K562 (cell line): Measurements from ENCODE around the gene TAS1R3. TPM values are rescaled to one million over a fixed set of nuclear protein-coding genes. Genes with fewer than 3 reads are reported as not detected.

Source experiments
- GTF2A2 ChIP-seq: IDR thresholded peaks from 2 replicates; pipeline ENCODE4 v1.6.1; 2016; ENCODE audit warnings: mild to moderate bottlenecking, missing genetic modification characterization, missing compliant biosample characterization
- NR2C2 ChIP-seq, 2 experiments: fragments of 200-800 bp in 1 of 2; sonication (Bioruptor generic) in 1 of 2; sonication (generic) in 1 of 2; formaldehyde crosslinking in 1 of 2; IDR thresholded peaks; 2 replicates each; pipeline versions ENCODE4 v1.6.1 to v1.8.0; 2016 to 2022; ENCODE audit warnings: mild to moderate bottlenecking in 1 of 2, missing compliant biosample characterization in 1 of 2, missing genetic modification characterization in 1 of 2, missing genetic modification reagents in 1 of 2
- RCOR1 ChIP-seq, 2 experiments: IDR thresholded peaks; 2 replicates each; pipeline ENCODE4 v1.6.1; 2012; ENCODE audit warnings: low read depth in 2 of 2, low read length in 2 of 2, borderline replicate concordance in 1 of 2, improper control_type of control experiment in 1 of 2
- SMARCB1 ChIP-seq: IDR thresholded peaks from 2 replicates; pipeline ENCODE4 v1.6.1; 2011; ENCODE audit warnings: improper control_type of control experiment, low read depth; ENCODE audit not compliant: insufficient read length
- TFE3 ChIP-seq: fragments of 450-650 bp; formaldehyde crosslinking; IDR thresholded peaks from 2 replicates; pipeline ENCODE4 v1.4.0; 2020; ENCODE audit warnings: mild to moderate bottlenecking, mixed read lengths
- ZC3H4 ChIP-seq: sonication (generic); formaldehyde crosslinking; IDR thresholded peaks from 2 replicates; pipeline ENCODE4 v1.9.0; 2021; ENCODE audit warnings: missing genetic modification reagents, borderline replicate concordance
- ZNF165 ChIP-seq: fragments of 250-450 bp; sonication (Bioruptor Pico); IDR thresholded peaks from 2 replicates; pipeline ENCODE4 v1.4.0; 2020; ENCODE audit warnings: borderline replicate concordance
- microRNA-seq: library from miRNA; unstranded; fragments of <30 nt; microRNA quantifications from one replicate; pipeline ENCODE4, GENCODE V29; 2018; ENCODE audit warnings: borderline microRNAs expressed
- polyA plus RNA-seq, 8 experiments: library from polyadenylated mRNA; depleted of rRNA in 4 of 8; stranded (reverse) in 5 of 8; unstranded in 3 of 8; fragments of >200 nt; fragmentation: Nextera tagmentation in 2 of 8; fragmentation: Illumina TruSeq in 1 of 8; extraction: Ambion mirVana in 2 of 8; extraction: Trizol in 1 of 8; gene quantifications; 2 replicates each; pipeline versions ENCODE4 v1.2.1 to v1.2.3, GENCODE V29; 2011 to 2014; ENCODE audit warnings: inconsistent platforms in 1 of 8, missing spikeins in 1 of 8
- small RNA-seq: library from RNA; depleted of rRNA; stranded (forward); fragments of <200 nt; gene quantifications from one replicate; pipeline ENCODE3, GENCODE V24; 2014
- total RNA-seq, 7 experiments: library from RNA; depleted of rRNA in 6 of 7; stranded (reverse); fragments of >200 nt in 6 of 7; fragmentation: Illumina TruSeq in 2 of 7; extraction: Trizol in 2 of 7; gene quantifications; 2 replicates each; pipeline versions ENCODE4 v1.2.1 to v1.2.3, GENCODE V29; 2011 to 2021; ENCODE audit warnings: low replicate concordance in 1 of 7

Gene TAS1R3
- total and polyA plus RNA-seq, 9 of the 15 experiments (the other 6 are each of a cell fraction or from before 2014, with no cell fraction given) = 0.07 to 0.13 TPM; not detected in 7

GRCh38 chr1:1381294-1381693, 50.2 kb downstream of the TAS1R3 start (continued):
- no peak for TF ChIP-seq ZC3H4
- TF ChIP-seq ZNF165 (CRISPR knock-in tag) = no peak
- no peak for TF ChIP-seq SMARCB1
- TF ChIP-seq RCOR1 (IDR thresholded peaks at IDR 0.05; ENCODE audit: borderline replicate concordance in 1 of 2, low read depth in 2 of 2, low read length in 2 of 2) = no peak
- TF ChIP-seq GTF2A2 (tag) = no peak
- no peak for TF ChIP-seq NR2C2 (CRISPR knock-in tag; IDR thresholded peaks at IDR 0.05)
- no peak for TF ChIP-seq NR2C2 (tag; IDR thresholded peaks at IDR 0.05)
- no peak for TF ChIP-seq TFE3
- TF ChIP-seq, all 486 proteins: peak for 0

Small RNAs within 50 kb of the gene (microRNA-seq; reads per million reads assigned to microRNA genes)
- gene MIR6726 = 0.46 reads per million
- gene MIR6727 = not detected
- 0.27 reads per million for gene MIR6808

Small RNAs within 50 kb of the gene (small RNA-seq; reads per million reads assigned to genes)
- gene MIR6726 = 0.11 reads per million

Other genes with a start within 250 kb of the TAS1R3 start
Only the 7 nearest of the 25 such genes appear.
- gene ACAP3, start 23.4 kb upstream of the TAS1R3 start, total RNA-seq (2014; rRNA removed) = 29.6 and 33.3 TPM in 2 replicates
- gene ACAP3, start 23.4 kb upstream of the TAS1R3 start, total RNA-seq (2014; rRNA removed; fragmentation: Illumina TruSeq; extraction: Trizol) = 1.9 and 3.5 TPM in 2 replicates
- 14.0 and 15.2 TPM in 2 replicates for gene ACAP3, start 23.4 kb upstream of the TAS1R3 start, total RNA-seq (2015; rRNA removed; fragmentation: Illumina TruSeq; extraction: Trizol)
- 44.1 and 49.0 TPM in 2 replicates for gene ACAP3, start 23.4 kb upstream of the TAS1R3 start, total RNA-seq (2021)
- 12.0 and 27.1 TPM in 2 replicates for gene ACAP3, start 23.4 kb upstream of the TAS1R3 start, polyA plus RNA-seq (2011; rRNA removed)
- gene ACAP3, start 23.4 kb upstream of the TAS1R3 start, polyA plus RNA-seq (2014; fragmentation: Illumina TruSeq; extraction: Trizol) = 7.2 and 11.8 TPM in 2 replicates
- gene ACAP3, start 23.4 kb upstream of the TAS1R3 start, polyA plus RNA-seq (2014; fragmentation: Nextera tagmentation; extraction: Ambion mirVana) = under 1 TPM; 0.01 to 0.06 TPM
- gene ACAP3, start 23.4 kb upstream of the TAS1R3 start, polyA plus RNA-seq (2014; rRNA removed) = 43.8 and 44.8 TPM in 2 replicates
- 86.9 and 103 TPM in 2 replicates for gene PUSL1, start 22.7 kb upstream of the TAS1R3 start, total RNA-seq (2014; rRNA removed)
- gene PUSL1, start 22.7 kb upstream of the TAS1R3 start, total RNA-seq (2014; rRNA removed; fragmentation: Illumina TruSeq; extraction: Trizol) = 5.6 and 7.0 TPM in 2 replicates
- gene PUSL1, start 22.7 kb upstream of the TAS1R3 start, total RNA-seq (2015; rRNA removed; fragmentation: Illumina TruSeq; extraction: Trizol) = 29.7 and 31.4 TPM in 2 replicates
- gene PUSL1, start 22.7 kb upstream of the TAS1R3 start, total RNA-seq (2021) = 80.1 and 83.0 TPM in 2 replicates
- 13.6 and 22.4 TPM in 2 replicates for gene PUSL1, start 22.7 kb upstream of the TAS1R3 start, polyA plus RNA-seq (2011; rRNA removed)
- gene PUSL1, start 22.7 kb upstream of the TAS1R3 start, polyA plus RNA-seq (2014; fragmentation: Illumina TruSeq; extraction: Trizol) = 10.5 and 25.1 TPM in 2 replicates
- 1 to 10 TPM in 1 of 2 experiments, under 1 TPM in 1; 0.62 to 1.7 TPM for gene PUSL1, start 22.7 kb upstream of the TAS1R3 start, polyA plus RNA-seq (2014; fragmentation: Nextera tagmentation; extraction: Ambion mirVana)
- 68.5 and 76.0 TPM in 2 replicates for gene PUSL1, start 22.7 kb upstream of the TAS1R3 start, polyA plus RNA-seq (2014; rRNA removed)
- 151 and 179 TPM in 2 replicates for gene INTS11, start 6.6 kb upstream of the TAS1R3 start, total RNA-seq (2014; rRNA removed)
- gene INTS11, start 6.6 kb upstream of the TAS1R3 start, total RNA-seq (2014; rRNA removed; fragmentation: Illumina TruSeq; extraction: Trizol) = 62.1 and 77.4 TPM in 2 replicates
- gene INTS11, start 6.6 kb upstream of the TAS1R3 start, total RNA-seq (2015; rRNA removed; fragmentation: Illumina TruSeq; extraction: Trizol) = 85.4 and 88.8 TPM in 2 replicates
- gene INTS11, start 6.6 kb upstream of the TAS1R3 start, total RNA-seq (2021) = 153 and 164 TPM in 2 replicates
- gene INTS11, start 6.6 kb upstream of the TAS1R3 start, polyA plus RNA-seq (2011; rRNA removed) = 110 and 164 TPM in 2 replicates
- gene INTS11, start 6.6 kb upstream of the TAS1R3 start, polyA plus RNA-seq (2014; fragmentation: Illumina TruSeq; extraction: Trizol) = 143 and 151 TPM in 2 replicates
- 10 to 100 TPM in 1 of 2 experiments, 1 to 10 TPM in 1; 3.6 to 11.8 TPM for gene INTS11, start 6.6 kb upstream of the TAS1R3 start, polyA plus RNA-seq (2014; fragmentation: Nextera tagmentation; extraction: Ambion mirVana)
- 183 TPM in 2 replicates for gene INTS11, start 6.6 kb upstream of the TAS1R3 start, polyA plus RNA-seq (2014; rRNA removed)
- gene CPTP, start 6.5 kb upstream of the TAS1R3 start, total RNA-seq (2014; rRNA removed) = 21.6 and 33.4 TPM in 2 replicates
- 3.0 and 3.5 TPM in 2 replicates for gene CPTP, start 6.5 kb upstream of the TAS1R3 start, total RNA-seq (2014; rRNA removed; fragmentation: Illumina TruSeq; extraction: Trizol)
- 8.4 and 10.1 TPM in 2 replicates for gene CPTP, start 6.5 kb upstream of the TAS1R3 start, total RNA-seq (2015; rRNA removed; fragmentation: Illumina TruSeq; extraction: Trizol)
- 25.4 and 25.8 TPM in 2 replicates for gene CPTP, start 6.5 kb upstream of the TAS1R3 start, total RNA-seq (2021)
- 3.5 and 5.7 TPM in 2 replicates for gene CPTP, start 6.5 kb upstream of the TAS1R3 start, polyA plus RNA-seq (2011; rRNA removed)
- 2.7 and 9.1 TPM in 2 replicates for gene CPTP, start 6.5 kb upstream of the TAS1R3 start, polyA plus RNA-seq (2014; fragmentation: Illumina TruSeq; extraction: Trizol)
- under 1 TPM; 0.11 to 0.20 TPM for gene CPTP, start 6.5 kb upstream of the TAS1R3 start, polyA plus RNA-seq (2014; fragmentation: Nextera tagmentation; extraction: Ambion mirVana)
- gene CPTP, start 6.5 kb upstream of the TAS1R3 start, polyA plus RNA-seq (2014; rRNA removed) = 12.4 and 12.9 TPM in 2 replicates
- gene DVL1, start 18.1 kb downstream of the TAS1R3 start, total RNA-seq (2014; rRNA removed) = 135 and 143 TPM in 2 replicates
- 3.5 and 6.3 TPM in 2 replicates for gene DVL1, start 18.1 kb downstream of the TAS1R3 start, total RNA-seq (2014; rRNA removed; fragmentation: Illumina TruSeq; extraction: Trizol)
- 50.9 and 51.7 TPM in 2 replicates for gene DVL1, start 18.1 kb downstream of the TAS1R3 start, total RNA-seq (2015; rRNA removed; fragmentation: Illumina TruSeq; extraction: Trizol)
- 106 and 118 TPM in 2 replicates for gene DVL1, start 18.1 kb downstream of the TAS1R3 start, total RNA-seq (2021)
- gene DVL1, start 18.1 kb downstream of the TAS1R3 start, polyA plus RNA-seq (2011; rRNA removed) = 24.3 and 42.1 TPM in 2 replicates
- gene DVL1, start 18.1 kb downstream of the TAS1R3 start, polyA plus RNA-seq (2014; fragmentation: Illumina TruSeq; extraction: Trizol) = 13.9 and 43.4 TPM in 2 replicates
- gene DVL1, start 18.1 kb downstream of the TAS1R3 start, polyA plus RNA-seq (2014; fragmentation: Nextera tagmentation; extraction: Ambion mirVana) = under 1 TPM; 0.62 to 0.63 TPM
- gene DVL1, start 18.1 kb downstream of the TAS1R3 start, polyA plus RNA-seq (2014; rRNA removed) = 119 and 136 TPM in 2 replicates
- 7.3 and 12.4 TPM in 2 replicates for gene MXRA8, start 27.3 kb downstream of the TAS1R3 start, total RNA-seq (2014; rRNA removed)
- gene MXRA8, start 27.3 kb downstream of the TAS1R3 start, total RNA-seq (2014; rRNA removed; fragmentation: Illumina TruSeq; extraction: Trizol) = 2.1 and 2.7 TPM in 2 replicates
- 4.8 and 5.5 TPM in 2 replicates for gene MXRA8, start 27.3 kb downstream of the TAS1R3 start, total RNA-seq (2015; rRNA removed; fragmentation: Illumina TruSeq; extraction: Trizol)
- gene MXRA8, start 27.3 kb downstream of the TAS1R3 start, total RNA-seq (2021) = 9.1 and 10.8 TPM in 2 replicates
- 2.9 and 9.0 TPM in 2 replicates for gene MXRA8, start 27.3 kb downstream of the TAS1R3 start, polyA plus RNA-seq (2011; rRNA removed)
- 6.3 and 9.2 TPM in 2 replicates for gene MXRA8, start 27.3 kb downstream of the TAS1R3 start, polyA plus RNA-seq (2014; fragmentation: Illumina TruSeq; extraction: Trizol)
- under 1 TPM; 0.66 to 0.83 TPM for gene MXRA8, start 27.3 kb downstream of the TAS1R3 start, polyA plus RNA-seq (2014; fragmentation: Nextera tagmentation; extraction: Ambion mirVana)
- 11.3 and 13.1 TPM in 2 replicates for gene MXRA8, start 27.3 kb downstream of the TAS1R3 start, polyA plus RNA-seq (2014; rRNA removed)
- 478 and 554 TPM in 2 replicates for gene AURKAIP1, start 43.9 kb downstream of the TAS1R3 start, total RNA-seq (2014; rRNA removed)
- gene AURKAIP1, start 43.9 kb downstream of the TAS1R3 start, total RNA-seq (2014; rRNA removed; fragmentation: Illumina TruSeq; extraction: Trizol) = 19.4 and 34.6 TPM in 2 replicates
- gene AURKAIP1, start 43.9 kb downstream of the TAS1R3 start, total RNA-seq (2015; rRNA removed; fragmentation: Illumina TruSeq; extraction: Trizol) = 113 and 115 TPM in 2 replicates
- gene AURKAIP1, start 43.9 kb downstream of the TAS1R3 start, total RNA-seq (2021) = 346 and 388 TPM in 2 replicates
- 92.0 and 96.0 TPM in 2 replicates for gene AURKAIP1, start 43.9 kb downstream of the TAS1R3 start, polyA plus RNA-seq (2011; rRNA removed)
- 66.4 and 151 TPM in 2 replicates for gene AURKAIP1, start 43.9 kb downstream of the TAS1R3 start, polyA plus RNA-seq (2014; fragmentation: Illumina TruSeq; extraction: Trizol)
- gene AURKAIP1, start 43.9 kb downstream of the TAS1R3 start, polyA plus RNA-seq (2014; fragmentation: Nextera tagmentation; extraction: Ambion mirVana) = 10 to 100 TPM in 1 of 2 experiments, 1 to 10 TPM in 1; 7.8 to 32.9 TPM
- gene AURKAIP1, start 43.9 kb downstream of the TAS1R3 start, polyA plus RNA-seq (2014; rRNA removed) = 385 and 391 TPM in 2 replicates